Measurements from ENCODE around the gene MUC5B. TPM values are rescaled to one million over a fixed set of nuclear protein-coding genes. Genes with fewer than 3 reads are reported as not detected.

MUC5B gene
- total and polyA plus RNA-seq, 2 donors (not counting 3 experiments of a cell fraction or from before 2014, with no cell fraction given), result not detected

DNA sequence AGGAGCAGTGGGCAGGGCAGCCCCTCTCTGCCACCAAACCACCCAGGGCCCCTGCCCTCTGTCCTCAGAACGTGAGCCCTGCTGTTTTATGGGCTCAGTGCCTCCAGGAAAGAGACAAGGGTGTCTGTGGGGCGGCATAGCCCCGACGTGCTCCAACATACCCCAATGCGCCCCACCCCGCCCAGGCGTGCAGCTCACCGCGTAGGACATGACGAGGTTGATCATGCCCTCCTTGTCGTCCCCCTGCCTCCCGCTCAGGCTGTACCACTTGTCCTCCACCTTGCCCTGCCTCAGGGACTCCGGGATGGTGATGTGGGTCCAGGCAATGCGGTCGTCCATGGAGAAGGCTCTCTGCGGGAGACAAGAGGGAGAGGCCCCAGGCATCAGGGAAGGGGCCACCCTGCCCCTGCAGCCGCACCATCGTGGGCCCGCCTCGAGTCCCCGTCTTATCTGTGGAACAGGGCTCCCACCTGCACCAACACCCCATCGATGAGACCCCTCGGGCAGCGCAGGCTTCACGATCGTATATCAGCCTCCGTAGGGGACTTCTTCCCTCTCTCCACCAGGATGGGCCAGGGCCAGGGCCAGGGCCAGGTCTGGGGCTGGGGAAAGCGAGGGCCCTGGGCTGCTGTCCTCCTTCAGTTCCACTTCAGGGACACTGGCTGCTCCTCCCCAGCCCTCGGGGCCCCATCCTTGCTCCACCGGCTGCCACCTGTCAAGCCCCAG lies 65.7 kb downstream of the MUC5B start:
- no peaks in the 10 kb centered on the region for H3K4me1 ChIP-seq (ENCODE audit: control insufficient read depth, extremely low read depth, insufficient read depth, low read length)
- no peaks in the 10 kb centered on the region for H4K20me1 ChIP-seq (replicated peaks; ENCODE audit: control insufficient read depth, extremely low read depth, insufficient read depth, low read length)
- TF ChIP-seq JUN (IDR thresholded peaks at IDR 0.05; ENCODE audit: borderline replicate concordance, insufficient read depth, insufficient read length, low read depth) (no peak), MYC (IDR thresholded peaks at IDR 0.05; ENCODE audit: low read depth, low read length) (no peak), POLR2AphosphoS5 (IDR thresholded peaks at IDR 0.05; ENCODE audit: insufficient read depth, low read depth, low read length) (no peak), FOS (IDR thresholded peaks at IDR 0.05; ENCODE audit: borderline replicate concordance, insufficient read depth, low read length) (no peak), GATA2 (IDR thresholded peaks at IDR 0.05; ENCODE audit: insufficient read depth, insufficient read length, low read depth, low read length) (no peak), POLR2A (IDR thresholded peaks at IDR 0.05; ENCODE audit: low read depth, low read length) (no peak)
- TF ChIP-seq, protein P1, sequence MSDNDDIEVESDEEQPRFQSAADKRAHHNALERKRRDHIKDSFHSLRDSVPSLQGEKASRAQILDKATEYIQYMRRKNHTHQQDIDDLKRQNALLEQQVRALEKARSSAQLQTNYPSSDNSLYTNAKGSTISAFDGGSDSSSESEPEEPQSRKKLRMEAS (IDR thresholded peaks at IDR 0.05; ENCODE audit: insufficient read depth, insufficient read length), result no peak
- TF ChIP-seq, protein P2, sequence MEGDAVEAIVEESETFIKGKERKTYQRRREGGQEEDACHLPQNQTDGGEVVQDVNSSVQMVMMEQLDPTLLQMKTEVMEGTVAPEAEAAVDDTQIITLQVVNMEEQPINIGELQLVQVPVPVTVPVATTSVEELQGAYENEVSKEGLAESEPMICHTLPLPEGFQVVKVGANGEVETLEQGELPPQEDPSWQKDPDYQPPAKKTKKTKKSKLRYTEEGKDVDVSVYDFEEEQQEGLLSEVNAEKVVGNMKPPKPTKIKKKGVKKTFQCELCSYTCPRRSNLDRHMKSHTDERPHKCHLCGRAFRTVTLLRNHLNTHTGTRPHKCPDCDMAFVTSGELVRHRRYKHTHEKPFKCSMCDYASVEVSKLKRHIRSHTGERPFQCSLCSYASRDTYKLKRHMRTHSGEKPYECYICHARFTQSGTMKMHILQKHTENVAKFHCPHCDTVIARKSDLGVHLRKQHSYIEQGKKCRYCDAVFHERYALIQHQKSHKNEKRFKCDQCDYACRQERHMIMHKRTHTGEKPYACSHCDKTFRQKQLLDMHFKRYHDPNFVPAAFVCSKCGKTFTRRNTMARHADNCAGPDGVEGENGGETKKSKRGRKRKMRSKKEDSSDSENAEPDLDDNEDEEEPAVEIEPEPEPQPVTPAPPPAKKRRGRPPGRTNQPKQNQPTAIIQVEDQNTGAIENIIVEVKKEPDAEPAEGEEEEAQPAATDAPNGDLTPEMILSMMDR (IDR thresholded peaks at IDR 0.05; ENCODE audit: extremely low read depth in 1 of 2, insufficient read depth in 1 of 2, low read depth in 1 of 2, low read length in 2 of 2), result no peak
- H2AFZ ChIP-seq (ENCODE audit: low read depth, low read length), result no peak overlapping the region
- CTCF ChIA-PET, result no interaction called here
- POLR2A ChIA-PET, result no interaction called here
- H3K79me2 ChIP-seq (ENCODE audit: control insufficient read depth, insufficient read depth, low read length), result peaks cover 4% of the 10 kb centered on the region
- H3K4me2 ChIP-seq (ENCODE audit: insufficient read depth, low read length), result no peak overlapping the region
- DNase-seq (ENCODE audit: low read depth, low spot score), result no peak
- H3K9ac ChIP-seq (replicated peaks; ENCODE audit: extremely low read depth, insufficient read depth, low read length), result no peak overlapping the region
- no TSS peak for BruUV-seq (replicated peaks)
- intact Hi-C loops (cut with micrococcal nuclease) (no loop called here), dilution Hi-C loops (cut with MboI; ENCODE audit: extremely low pct_ligation_motif_present, low sequenced_read_pairs) (no loop called here)
- H3K36me3 ChIP-seq (ENCODE audit: control insufficient read depth in 2 of 2, extremely low read depth in 1 of 2, insufficient read depth in 2 of 2, low read length in 2 of 2), result peaks cover 3 to 51% of the 10 kb centered on the region in 2 experiments
- H3K9me1 ChIP-seq (replicated peaks; ENCODE audit: control insufficient read depth, extremely low read depth, insufficient read depth, low read length), result no peaks in the 10 kb centered on the region
- H3K27me3 ChIP-seq (ENCODE audit: control insufficient read depth in 2 of 2, insufficient read depth in 2 of 2, low read length in 2 of 2), result no peaks in the 10 kb centered on the region
- FAIRE-seq, result no peak
- H3K9me3 ChIP-seq (replicated peaks; ENCODE audit: control insufficient read depth, insufficient read depth, low read length), result no peaks in the 10 kb centered on the region
- no peak overlapping the region for H3K27ac ChIP-seq (ENCODE audit: insufficient read depth, low read depth, low read length)
- H3K4me3 ChIP-seq (replicated peaks in 1 of 3; ENCODE audit: insufficient read depth in 1 of 3, low read depth in 1 of 3, low read length in 3 of 3), result no peak overlapping the region

All from endothelial cell of umbilical vein (primary cell).